GM18520 (cell line): Measurements from ENCODE around the gene RNF11.
"Not testable (repeated sequence)": the region's sequence is repeated elsewhere in the genome, so short reads cannot be mapped to it uniquely, and the experiment has no call there.

Experiments
- ATAC-seq: cut with Tn5 transposase; IDR thresholded peaks from one replicate; pipeline ENCODE4 v1.9.1; 2021; ENCODE audit not compliant: unreplicated experiment

Gene RNF11, protein sequence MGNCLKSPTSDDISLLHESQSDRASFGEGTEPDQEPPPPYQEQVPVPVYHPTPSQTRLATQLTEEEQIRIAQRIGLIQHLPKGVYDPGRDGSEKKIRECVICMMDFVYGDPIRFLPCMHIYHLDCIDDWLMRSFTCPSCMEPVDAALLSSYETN

DNA sequence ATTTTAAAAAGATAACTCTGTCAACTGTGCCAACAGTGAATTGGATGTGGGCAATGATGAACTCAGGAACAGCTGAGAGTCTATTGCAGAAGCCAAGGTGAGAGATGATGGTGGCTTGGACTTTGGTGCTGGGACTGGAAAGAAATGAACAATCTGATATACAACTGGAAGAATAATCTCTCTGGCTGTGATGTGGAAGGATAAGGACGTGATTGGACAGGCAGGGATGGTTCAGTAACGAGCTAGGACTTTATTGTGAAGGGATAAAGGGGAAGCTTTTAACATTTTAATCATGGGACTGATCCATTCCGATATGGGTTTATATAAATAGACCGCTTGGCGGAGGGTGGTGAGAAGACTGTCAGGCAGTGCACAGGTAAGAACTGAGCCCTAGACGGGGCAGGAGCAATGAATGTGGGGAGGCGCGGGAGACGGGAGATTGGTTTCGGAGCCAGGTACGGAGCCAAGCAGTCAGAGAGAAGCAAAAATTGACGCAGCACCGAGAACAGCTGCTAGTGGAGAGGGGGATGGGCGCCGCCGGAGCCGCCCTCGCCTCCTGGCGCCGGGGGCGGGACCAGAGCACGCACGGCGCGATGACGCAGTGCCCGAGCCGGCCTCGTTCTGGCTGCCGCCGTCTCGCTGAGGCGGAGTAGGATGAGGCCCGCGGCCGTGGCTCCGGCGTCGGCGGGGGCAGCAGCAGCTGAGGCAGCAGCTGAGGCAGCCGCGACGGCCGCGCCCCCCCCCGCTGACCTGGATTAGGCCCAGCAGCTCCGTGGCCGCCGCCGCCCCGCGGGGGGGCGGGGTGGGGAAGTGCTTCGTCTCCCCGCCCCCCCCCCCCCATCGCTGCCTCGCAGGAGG is at the start of gene RNF11:
Gene RNF11, plus strand, starts transcription at position 601 of the 858 bp plus-strand sequence. CDS start 484 bp downstream, outside the sequence.
- ATAC-seq = peak; percentile 79

DNA sequence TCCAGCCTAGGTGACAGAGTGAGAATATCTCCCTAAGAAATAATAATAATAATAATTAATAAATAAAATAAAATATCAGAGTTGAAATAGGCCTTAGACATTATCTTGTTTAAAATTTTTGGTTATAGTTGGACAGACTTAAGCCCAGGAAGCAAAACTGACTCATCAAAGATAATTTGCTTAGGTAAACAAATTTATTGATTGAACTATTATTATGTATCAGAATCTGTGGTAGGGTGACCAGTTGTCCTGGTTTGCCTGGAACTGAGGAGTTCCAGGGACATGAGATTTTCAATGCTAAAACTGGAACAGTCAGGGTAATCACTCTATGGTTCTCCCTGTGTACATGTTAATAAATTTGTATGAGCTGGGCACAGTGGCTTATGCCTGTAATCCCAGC is 47.8 kb upstream of the RNF11 start:
- no peak for ATAC-seq

DNA sequence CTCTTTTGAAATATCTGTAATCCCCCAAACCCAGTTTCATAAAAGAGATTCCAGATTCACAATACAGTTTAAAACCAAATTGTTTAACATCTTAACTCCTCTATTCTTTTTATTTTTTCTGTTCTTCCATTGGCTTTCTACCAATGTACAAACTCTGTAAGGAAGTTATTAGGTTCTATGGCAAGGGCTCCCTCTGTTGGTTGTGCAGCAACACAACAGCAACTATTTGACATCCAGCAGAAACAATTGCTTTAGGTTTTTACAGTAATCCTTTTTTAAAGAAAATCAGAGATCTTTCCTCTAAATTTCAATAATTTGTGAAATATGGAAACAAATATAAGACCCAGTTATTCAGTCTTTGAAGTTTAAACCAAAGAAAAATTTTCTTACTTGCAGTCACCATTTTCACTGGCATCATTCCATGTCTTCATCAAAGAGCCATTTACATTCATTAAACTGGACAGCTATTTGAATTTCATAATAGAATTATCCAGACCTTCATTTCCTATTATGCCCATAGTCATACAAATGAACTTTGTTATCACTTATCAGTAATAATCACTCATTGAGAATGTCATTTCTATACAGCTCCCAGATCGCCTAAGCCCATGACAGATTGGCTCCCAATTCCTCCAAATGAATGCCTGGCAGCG is 46.5 kb upstream of the RNF11 start:
- peak; percentile 48 for ATAC-seq

DNA sequence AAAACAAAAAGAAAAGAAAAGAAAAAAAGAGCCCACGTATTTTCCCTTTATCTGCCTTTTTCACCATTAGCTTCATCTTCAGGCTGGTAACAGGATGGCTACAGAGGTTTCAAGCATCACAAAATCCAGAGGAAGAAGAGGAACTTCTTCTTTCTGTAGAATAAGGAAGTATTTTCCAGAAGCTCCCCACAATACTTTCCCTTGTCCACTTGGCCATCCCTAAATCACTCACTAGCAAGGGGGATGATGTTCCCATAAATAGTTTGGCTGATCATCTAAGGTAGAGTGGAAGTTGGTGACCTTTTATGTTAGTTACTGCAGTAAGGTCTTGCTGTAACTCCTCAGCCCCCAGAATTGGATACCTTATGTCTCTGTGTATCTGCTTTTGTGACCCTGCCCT is 45.1 kb upstream of the RNF11 start:
- no peak for ATAC-seq

DNA sequence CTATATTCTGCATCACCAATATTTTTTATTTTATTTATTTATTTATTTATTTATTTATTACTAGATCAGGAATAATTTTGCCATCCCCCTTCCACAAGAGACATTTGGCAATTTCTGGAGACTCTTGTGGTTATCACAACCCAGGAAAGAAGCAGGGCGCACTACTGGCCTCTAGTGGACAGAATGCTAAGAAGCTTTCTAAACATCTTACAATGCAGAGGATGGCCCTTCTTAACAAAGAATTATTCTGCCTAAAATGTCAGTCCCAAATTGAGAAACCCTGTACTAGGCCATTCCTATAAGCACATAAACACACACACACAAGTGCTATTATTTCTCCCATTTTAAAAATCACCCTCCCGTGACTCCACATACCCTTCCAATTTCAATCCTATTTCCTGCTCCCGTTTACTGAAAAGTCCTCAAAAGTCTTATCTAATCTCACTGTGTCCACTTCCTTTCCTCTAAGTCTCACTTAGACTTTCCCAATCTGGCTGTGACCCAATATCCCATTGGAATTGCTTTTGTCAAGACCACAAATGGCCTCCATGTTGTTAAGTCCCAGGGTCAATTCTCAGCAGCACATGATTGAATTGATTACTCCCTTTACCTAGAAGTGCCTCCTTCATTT is 43.7 kb upstream of the RNF11 start:
- no peak for ATAC-seq

DNA sequence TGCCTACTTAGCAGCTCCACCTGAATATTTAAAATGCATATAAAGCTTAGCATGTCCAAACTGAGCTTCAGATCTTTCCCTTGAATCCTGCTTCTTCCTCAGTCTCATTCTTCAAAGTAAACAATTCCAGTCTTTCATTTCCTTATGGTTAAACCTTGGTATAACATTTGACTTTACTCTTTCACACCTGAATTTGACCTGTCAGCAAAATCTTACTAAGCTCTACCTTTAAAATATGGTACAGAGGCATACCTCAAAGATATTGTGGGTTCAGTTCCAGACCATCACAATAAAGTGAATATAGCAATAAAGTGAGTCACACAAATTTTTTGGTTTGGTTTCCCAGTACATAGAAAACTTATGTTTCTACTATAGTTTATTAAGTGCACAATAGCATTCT is 42.5 kb upstream of the RNF11 start:
- ATAC-seq = no peak

DNA sequence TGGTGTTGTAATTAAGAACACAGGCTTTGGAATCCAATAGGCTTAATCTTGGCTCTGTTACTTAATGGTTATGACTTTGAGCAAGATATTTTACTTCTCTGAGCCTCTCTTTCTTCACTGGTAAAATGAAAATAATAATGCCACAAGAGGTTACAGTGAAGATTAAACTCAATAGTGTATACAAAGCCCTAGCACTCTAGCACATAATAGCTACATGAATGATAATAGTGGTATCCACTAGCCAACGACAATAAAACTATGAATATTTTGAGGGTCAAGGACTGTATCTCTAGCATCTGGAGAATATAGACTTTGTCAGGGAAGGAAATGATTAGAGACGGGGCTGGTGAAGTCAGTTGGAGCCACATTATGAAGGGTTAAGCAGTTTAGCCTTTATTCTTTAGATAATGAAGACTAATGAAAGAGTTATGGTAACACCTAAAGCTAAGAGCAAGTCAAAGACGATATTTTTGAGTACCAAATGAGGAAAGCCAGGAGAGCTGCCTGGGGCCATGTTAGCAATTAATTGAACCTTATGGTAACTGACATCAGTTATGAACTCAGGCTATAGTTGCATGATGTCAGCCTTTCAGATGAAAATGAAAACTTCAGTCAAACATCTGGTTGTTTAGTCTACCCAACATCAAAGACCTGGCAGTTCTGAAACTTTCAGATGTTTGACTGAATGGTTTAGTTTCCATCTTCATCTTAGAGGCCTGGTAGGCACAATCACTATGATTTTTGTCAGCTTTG is 32.8 kb upstream of the RNF11 start:
- peak; percentile 72 for ATAC-seq

DNA sequence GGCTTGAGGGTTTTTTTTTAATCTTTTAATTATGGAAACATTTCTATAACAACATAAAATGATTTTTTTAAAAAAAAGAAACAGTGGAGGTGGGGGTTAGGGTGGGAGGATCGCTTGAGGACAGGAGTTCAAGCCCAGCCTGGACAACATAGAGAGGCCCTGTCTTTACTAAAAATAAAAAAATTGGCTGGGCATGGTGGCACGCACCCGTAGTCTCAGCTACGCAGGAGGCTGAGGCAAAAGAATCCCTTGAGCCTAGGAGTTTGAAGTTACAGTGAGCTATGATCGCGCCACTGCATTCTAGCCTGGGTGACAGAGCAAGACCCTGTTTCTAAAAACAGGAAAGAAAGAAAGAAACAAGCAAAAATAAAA is 32.2 kb upstream of the RNF11 start:
- ATAC-seq = no peak

DNA sequence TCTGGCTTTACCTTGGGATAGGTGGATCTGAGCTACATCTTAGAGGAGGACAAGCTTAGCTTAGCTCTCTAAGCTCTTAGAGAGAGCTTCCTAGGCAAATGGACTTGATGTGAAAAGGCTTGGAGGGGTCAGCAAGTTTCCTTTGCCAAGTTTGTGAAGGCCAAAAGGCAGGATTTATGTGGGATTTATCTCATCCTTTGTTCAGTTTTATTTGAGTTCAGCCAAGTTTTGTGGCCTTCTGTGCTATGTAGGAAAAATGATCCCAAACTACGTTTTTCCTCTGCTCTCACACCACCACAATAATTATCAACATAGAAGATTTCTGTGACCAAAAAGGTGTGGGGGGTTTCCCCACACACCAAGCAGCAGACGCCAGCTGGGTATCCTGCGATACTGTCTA is 26.0 kb upstream of the RNF11 start:
- no peak for ATAC-seq

DNA sequence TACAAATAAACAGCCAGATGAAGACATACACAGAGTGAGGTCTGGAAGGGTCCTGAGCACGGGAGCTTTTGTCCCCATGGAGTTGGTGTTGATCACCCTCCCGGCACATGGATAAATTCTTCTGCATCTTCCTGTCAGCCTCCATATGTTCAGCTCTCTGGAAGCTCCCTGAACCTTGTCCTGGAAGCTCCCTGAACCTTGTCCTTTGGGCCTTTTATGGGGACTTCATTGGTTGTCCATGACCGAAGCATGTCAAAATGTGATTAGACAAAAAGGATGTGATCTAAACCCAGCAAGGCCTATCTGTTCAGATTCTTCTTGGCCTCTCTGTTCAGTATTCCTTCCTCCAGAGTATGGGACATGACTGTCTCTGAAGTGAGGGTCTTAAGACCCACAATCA is 25.4 kb upstream of the RNF11 start:
- ATAC-seq = no peak

DNA sequence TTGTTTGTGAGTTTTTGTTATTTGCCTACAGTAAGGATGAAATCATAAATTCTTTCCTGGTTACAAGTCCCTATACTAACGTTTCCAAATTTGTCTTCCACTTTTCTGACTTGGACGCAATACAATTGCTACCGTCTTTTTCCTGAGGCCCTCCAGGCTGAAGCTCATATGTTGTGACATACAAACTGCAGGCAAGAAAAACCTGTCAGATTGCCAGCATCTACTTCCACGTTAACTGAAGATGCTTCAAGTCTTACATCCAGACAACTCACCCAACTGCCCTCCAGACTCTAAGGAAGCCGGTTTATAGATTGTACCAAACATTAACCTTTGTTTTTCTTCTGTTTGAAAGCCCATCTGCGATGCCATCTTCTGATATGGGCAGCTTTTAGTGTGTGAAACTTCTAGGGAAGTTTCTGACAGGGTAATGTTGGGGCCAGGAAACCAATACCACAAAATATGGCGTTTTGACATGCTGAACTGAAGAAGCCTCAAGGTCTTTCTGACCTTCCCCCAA is 21.4 kb upstream of the RNF11 start:
- no peak for ATAC-seq

DNA sequence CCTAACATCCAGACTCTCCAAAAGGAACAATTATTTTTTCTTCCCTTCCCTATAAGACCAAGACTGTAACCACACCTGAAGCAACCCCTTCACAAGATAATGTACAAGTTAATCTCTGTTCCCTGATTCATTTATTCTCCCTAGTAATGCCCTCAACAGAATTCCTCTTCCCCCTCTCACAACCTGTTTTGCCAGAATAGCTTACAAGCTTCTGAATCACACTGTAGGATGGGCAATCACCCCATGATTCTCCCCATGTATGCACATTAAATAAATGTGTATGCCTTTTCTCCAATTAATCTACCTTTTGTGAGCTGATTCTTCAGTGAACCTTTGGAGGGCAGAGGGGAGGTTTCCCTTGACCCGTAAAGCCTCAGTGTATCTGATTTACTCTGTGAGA is 20.9 kb upstream of the RNF11 start:
- ATAC-seq = no peak

DNA sequence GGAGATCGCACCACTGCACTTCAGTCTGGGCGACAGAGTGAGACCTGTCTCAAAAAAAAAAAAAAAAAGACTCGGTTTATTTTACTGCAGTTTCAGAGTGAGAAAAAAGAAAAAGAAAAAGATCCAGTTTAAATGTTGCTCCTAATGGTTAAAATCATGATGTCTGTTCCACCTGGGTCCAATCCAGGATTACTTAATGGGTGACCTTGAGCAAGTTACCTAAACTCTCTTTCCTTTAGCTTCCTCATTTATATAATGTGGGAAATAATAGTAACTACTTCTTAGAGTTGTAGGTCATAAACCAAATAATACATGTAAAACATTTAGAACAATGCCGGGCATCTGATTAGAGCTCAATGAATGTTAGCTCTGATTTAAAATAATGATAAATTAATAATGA is 19.4 kb upstream of the RNF11 start:
- no peak for ATAC-seq

DNA sequence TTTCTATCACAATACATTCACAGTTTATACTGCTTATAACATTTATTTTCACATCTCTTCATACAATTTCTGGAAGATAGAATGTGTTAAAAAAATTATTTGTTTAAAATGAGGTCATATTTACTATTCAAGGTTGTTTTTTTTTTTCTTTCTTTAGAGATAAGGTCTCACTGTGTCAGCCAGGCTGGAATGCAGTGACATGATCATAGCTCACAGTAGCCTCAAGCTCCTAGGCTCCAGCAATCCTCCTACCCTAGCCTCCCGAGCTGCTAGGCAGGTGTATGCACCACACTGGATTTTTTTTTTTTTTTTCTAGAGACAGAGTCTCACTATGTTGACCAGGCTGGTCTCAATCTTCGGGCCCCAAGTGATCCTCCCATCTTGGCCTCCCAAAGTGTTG is 19.0 kb upstream of the RNF11 start:
- no peak for ATAC-seq

DNA sequence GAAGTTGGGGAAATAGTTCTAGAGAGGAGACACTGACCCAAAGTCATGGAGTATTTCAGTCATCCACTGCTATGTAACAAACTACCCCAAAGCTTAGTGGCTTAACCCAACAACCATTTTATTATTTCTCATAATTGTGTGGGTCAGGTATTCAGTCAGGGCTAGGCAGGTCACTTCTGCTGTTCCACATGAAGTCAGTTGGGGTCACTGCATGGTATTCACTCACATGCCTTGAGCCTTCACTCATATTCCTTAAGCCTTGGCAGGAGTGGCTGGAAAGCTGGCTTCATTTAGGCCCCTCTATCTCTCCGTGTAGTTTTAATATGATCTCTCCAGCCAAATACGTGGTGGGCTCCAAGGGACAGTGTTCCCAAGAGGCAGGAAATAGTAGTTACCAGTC is 17.5 kb upstream of the RNF11 start:
- ATAC-seq = no peak

DNA sequence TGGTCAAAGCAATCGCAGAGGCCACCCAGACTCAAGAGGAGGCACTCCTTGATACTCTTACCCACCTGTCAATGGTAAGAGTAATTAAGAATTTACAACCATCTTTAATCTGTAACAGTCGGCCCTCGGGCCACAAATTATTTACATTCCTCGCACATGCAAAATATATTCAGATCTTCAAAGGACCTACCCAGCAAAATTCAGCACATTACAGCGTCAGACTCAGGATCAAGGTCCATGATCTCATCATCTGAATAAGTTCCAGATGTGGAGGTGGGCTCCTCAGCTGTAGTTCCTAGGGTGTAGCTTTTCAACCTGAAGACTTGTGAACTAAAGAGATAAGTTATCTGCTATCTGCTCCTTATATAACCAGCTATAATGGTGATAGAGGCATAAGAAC is 17.1 kb upstream of the RNF11 start:
- no peak for ATAC-seq

DNA sequence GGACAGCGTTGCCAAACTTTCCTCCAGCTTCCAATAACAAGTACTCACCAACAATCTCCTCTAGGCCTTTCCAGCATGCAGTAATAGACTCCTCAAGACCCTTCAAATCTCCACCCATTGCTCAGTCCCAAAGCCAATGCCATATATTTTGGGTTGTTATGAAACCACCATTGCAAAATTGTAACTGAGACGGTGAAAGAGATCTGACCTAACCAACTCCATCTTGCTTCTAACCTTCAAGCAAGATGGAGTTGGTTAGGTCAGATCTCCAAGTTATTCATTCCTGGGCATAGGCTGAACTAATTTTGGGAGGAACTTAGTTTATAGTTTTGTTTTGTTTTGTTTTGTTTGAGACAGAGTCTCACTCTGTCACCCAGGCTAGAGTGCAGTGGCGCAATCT is 14.5 kb upstream of the RNF11 start:
- ATAC-seq = not testable (repeated sequence)

DNA sequence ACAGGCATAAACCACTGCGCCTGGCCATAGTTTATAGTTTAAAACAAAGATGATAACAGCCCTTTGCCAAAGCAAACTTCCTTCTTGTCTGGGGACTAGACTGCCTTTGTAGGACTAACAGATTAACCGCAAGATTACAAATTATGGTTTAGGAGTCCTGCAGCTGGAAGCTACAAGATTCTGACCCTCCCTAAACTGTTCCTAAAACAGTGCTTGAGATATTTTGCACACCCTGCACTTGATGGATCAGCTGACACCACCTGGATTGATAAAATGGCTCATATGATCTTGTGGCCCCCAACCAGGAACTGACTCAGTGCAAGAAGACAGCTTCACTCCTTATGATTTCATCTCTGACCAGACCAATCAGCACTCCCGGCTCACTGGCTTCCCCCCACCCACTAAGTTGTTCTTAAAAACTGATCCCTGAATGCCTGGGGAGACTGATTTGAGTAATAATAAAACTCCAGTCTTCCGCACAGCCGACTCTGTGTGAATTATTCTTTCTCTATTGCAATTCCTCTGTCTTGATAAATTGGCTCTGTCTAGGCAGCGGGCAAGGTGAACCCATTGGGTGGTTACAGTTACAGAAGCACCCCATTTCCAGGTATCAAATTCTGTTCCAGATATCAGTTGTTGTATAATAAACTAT is 13.8 kb upstream of the RNF11 start:
- no peak for ATAC-seq

DNA sequence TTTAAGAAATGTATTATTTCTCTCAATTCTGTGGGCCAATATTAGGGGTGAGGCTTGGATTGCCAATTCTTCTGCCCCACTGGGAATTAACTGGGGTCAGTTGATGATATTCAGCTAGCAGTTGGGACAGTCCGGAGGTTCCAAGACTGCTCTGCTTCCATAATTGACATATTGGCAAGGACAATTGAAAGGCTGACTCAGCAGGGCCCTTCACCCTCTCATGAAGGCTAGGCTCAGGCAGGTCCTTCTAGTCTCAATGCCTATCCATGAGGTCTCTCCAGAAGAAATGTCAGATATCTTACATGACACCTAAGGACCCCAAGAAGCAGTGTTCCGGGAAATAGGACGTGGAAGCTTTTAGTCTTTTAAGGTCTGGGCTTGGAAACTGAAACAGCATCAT is 13.3 kb upstream of the RNF11 start:
- ATAC-seq = no peak

DNA sequence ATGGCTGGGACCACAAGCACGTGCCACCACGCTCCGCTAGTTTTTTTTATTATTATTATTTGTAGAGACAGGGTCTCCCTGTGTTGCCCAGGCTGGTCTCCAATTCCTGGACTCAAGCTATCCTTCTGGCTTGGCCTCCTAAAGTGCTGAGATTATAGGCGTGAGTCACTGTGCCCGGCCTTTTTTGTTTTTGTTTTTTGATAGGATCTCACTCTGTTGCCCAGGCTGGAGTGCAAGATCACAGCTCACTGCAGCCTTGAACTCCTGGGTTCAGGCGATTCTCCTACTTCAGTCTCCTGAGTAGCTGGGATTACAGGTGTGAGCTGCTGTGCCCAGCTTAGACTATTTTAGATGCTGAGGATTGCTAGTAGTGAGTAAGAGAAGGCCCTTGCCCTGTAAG is 11.8 kb upstream of the RNF11 start:
- no peak for ATAC-seq
